ENCODE measurements around the gene BRD9.

DNA sequence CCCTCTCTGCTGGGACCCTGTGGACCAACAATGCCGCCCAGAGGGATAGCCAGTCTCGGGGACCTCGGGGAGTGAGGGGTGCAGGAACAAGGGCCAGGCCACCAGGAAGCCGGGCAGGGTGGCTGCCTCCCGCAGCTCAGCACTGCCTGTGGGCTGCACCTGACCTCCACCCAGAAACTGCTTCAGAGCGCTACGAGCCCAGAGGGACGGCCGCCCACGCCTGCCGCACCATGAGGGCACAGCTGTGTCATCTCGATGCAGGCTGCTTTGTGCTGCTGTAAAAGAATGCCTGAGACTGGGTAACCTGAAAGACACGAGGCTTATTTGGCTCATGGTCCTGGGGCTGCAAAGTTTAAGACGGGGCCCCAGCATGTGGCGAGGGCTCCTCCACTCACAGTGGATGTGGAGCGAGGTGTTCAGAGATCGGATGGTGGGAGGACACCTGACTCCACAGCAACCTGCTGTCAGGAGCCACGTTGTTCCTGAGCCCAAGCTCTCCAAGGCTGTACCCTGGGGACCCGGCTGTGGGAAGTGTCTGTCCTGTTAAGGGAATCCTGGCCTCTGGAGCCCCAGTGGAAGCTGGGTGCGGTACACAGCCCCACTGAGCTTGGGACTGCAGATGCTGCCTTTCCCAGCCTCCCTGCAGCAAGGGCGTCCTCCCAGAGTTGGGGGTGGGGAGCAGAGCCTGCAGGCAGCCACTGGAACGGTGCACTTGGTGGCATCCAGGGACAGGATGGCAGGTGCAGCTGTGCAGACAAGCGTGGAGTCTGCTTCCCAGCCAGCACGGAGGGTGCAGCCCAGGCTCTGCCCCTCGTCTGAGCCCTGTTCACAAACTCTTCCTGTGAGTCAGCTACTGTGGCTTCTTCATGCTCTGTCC lies 30.0 kb downstream of the BRD9 start:
- TF ChIP-seq, protein P1, sequence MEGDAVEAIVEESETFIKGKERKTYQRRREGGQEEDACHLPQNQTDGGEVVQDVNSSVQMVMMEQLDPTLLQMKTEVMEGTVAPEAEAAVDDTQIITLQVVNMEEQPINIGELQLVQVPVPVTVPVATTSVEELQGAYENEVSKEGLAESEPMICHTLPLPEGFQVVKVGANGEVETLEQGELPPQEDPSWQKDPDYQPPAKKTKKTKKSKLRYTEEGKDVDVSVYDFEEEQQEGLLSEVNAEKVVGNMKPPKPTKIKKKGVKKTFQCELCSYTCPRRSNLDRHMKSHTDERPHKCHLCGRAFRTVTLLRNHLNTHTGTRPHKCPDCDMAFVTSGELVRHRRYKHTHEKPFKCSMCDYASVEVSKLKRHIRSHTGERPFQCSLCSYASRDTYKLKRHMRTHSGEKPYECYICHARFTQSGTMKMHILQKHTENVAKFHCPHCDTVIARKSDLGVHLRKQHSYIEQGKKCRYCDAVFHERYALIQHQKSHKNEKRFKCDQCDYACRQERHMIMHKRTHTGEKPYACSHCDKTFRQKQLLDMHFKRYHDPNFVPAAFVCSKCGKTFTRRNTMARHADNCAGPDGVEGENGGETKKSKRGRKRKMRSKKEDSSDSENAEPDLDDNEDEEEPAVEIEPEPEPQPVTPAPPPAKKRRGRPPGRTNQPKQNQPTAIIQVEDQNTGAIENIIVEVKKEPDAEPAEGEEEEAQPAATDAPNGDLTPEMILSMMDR (IDR thresholded peaks at IDR 0.05): no peak
- TF ChIP-seq POLR2A (IDR thresholded peaks at IDR 0.05): no peak

Data from ovary (tissue), 3 donors.